GOT3 (cell line): Measurements from ENCODE around the gene AQP3.
"Not testable (repeated sequence)": the region's sequence is repeated elsewhere in the genome, so short reads cannot be mapped to it uniquely, and the experiment has no call there.

ENCODE experiments used
- DNase-seq: peaks from one replicate; lab custom pipeline; 2025; ENCODE audit warnings: mixed read lengths; lab: John Stamatoyannopoulos, UW

The AQP3 gene

GRCh38 chr9:33465096-33465495 lies 17.7 kb upstream of the AQP3 start:
- no peak for DNase-seq

- DNase-seq, result no peak
Observed at GRCh38 chr9:33464045-33464636, 16.7 kb upstream of the AQP3 start.

- no peak for DNase-seq
Observed at GRCh38 chr9:33463151-33463550, 15.8 kb upstream of the AQP3 start.

GRCh38 chr9:33461492-33461891 lies 14.1 kb upstream of the AQP3 start:
- DNase-seq, result no peak

GRCh38 chr9:33460854-33461253 lies 13.5 kb upstream of the AQP3 start:
- DNase-seq, result no peak

- no peak for DNase-seq
Observed at GRCh38 chr9:33459115-33459514, 11.7 kb upstream of the AQP3 start.

GRCh38 chr9:33458444-33458843 lies 11.1 kb upstream of the AQP3 start:
- DNase-seq, result no peak

GRCh38 chr9:33455945-33456344 lies 8.6 kb upstream of the AQP3 start:
- DNase-seq, result no peak

- DNase-seq, result not testable (repeated sequence)
Observed at GRCh38 chr9:33455456-33455855, 8.1 kb upstream of the AQP3 start.

- DNase-seq, result not testable (repeated sequence)
Observed at GRCh38 chr9:33454661-33455026, 7.3 kb upstream of the AQP3 start.

GRCh38 chr9:33453999-33454660 lies 6.7 kb upstream of the AQP3 start:
- no peak for DNase-seq

GRCh38 chr9:33453286-33453860 lies 6.0 kb upstream of the AQP3 start:
- no peak for DNase-seq

GRCh38 chr9:33452828-33453271 lies 5.5 kb upstream of the AQP3 start:
- DNase-seq, result no peak

- DNase-seq, result no peak
Observed at GRCh38 chr9:33450621-33451146, 3.3 kb upstream of the AQP3 start.

GRCh38 chr9:33449715-33450114 lies 2.3 kb upstream of the AQP3 start:
- no peak for DNase-seq

- DNase-seq, result no peak
Observed at GRCh38 chr9:33447799-33448553, 583 bp upstream of the AQP3 start.

GRCh38 chr9:33446240-33446945 lies 1.0 kb downstream of the AQP3 start:
- DNase-seq, result no peak

- no peak for DNase-seq
Observed at GRCh38 chr9:33445389-33446239, 1.8 kb downstream of the AQP3 start.

GRCh38 chr9:33443464-33444154 lies 3.8 kb downstream of the AQP3 start:
- DNase-seq, result no peak

- no peak for DNase-seq
Observed at GRCh38 chr9:33443047-33443446, 4.3 kb downstream of the AQP3 start.
